D721Med (cell line): ENCODE results near the gene KMT5C.

ENCODE experiments used
- DNase-seq: peaks from one replicate; pipeline ENCODE4 v3.0.0; 2011; ENCODE audit warnings: low spot score; ENCODE audit not compliant: insufficient read length
- FAIRE-seq: peaks from 2 replicates; lab custom pipeline; 2011; peaks lifted over from hg19 to GRCh38; lab: Jason Lieb, UNC
- CTCF ChIP-seq: IDR thresholded peaks from 2 replicates; pipeline ENCODE4 v1.5.1; 2012; ENCODE audit warnings: mild to moderate bottlenecking, control low read depth; ENCODE audit not compliant: insufficient read depth; ENCODE audit errors: missing control alignments

KMT5C gene

DNA sequence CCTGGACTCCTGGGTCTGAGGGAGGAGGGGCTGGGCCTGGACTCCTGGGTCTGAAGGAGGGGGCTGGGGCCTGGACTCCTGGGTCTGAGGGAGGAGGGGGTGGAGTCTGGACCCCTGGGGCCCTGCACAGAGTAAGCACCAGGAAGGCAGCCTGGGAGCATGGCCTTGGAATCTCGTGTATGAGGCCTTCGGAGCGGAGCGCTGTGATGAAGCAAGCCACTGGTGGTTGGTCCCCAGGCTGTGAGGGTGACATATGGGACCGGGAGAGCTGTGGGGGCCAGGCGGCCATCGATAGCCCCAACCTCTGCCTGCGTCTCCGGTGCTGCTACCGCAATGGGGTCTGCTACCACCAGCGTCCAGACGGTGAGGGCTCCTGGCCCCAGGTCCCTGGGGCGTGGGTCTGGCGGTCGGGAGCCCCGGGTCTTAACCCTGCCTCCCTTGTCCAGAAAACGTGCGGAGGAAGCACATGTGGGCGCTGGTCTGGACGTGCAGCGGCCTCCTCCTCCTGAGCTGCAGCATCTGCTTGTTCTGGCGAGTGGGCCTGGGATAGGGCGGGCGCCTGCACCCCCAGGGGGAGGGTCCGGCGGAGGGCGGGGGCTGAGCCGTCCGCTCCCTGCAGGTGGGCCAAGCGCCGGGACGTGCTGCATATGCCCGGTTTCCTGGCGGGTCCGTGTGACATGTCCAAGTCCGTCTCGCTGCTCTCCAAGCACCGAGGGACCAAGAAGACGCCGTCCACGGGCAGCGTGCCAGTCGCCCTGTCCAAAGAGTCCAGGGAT, 37.9 kb downstream of the KMT5C start:
- FAIRE-seq (no peak), DNase-seq (no peak)
- TF ChIP-seq CTCF: no peak

- TF ChIP-seq CTCF: no peak
- DNase-seq (no peak), FAIRE-seq (no peak)
Measured at GRCh38 chr19:55379174-55379573, 39.5 kb downstream of the KMT5C start.

DNA sequence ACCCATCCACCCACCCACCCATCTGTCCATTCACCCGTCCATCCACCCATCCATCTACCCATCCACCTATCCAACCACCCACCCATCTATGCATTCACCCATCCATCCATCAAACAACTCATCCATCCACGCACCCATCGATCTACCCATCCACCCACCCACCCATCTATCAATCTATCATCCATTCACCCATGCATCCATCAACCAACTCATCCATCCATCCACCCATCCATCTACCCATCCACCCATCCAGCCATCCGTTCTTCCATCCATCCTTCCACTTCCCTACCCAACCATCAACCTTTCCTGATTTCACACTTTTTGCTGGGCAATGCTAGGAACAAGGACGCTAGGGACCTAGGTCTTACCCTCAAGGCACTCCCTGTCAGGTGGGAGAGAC, 42.3 kb downstream of the KMT5C start:
- TF ChIP-seq CTCF: no peak
- DNase-seq: no peak
- no peak for FAIRE-seq

DNA sequence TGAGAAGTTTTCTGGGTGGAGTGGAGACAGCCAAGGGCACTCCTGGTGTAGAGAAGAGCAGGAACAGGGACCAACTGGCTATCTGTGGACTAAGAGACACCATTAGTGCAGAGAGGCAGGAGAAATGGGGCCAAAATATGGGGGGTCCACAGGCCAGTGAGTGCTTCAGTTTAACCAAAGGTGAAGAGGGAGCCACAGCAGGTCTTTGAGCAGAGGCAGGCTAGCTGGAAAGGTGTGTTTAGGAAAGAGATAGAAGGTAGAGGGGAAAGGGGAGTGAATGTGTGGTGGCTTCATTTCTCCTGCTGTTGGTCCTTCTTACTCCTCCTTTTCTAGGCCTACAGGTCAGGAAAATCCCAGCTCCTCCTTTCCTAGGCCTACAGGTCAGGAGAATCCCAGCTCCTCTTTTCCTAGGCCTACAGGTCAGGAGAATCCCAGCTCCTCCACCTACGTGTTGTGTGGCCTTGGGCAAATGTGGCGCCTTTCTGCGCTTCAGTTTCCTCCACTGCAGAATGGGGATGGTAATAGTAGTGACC, 42.9 kb downstream of the KMT5C start:
- TF ChIP-seq CTCF: no peak
- no peak for DNase-seq
- no peak for FAIRE-seq

- no peak for TF ChIP-seq CTCF
- DNase-seq: no peak
- FAIRE-seq: no peak
Measured at GRCh38 chr19:55383279-55384130, 43.8 kb downstream of the KMT5C start.

DNA sequence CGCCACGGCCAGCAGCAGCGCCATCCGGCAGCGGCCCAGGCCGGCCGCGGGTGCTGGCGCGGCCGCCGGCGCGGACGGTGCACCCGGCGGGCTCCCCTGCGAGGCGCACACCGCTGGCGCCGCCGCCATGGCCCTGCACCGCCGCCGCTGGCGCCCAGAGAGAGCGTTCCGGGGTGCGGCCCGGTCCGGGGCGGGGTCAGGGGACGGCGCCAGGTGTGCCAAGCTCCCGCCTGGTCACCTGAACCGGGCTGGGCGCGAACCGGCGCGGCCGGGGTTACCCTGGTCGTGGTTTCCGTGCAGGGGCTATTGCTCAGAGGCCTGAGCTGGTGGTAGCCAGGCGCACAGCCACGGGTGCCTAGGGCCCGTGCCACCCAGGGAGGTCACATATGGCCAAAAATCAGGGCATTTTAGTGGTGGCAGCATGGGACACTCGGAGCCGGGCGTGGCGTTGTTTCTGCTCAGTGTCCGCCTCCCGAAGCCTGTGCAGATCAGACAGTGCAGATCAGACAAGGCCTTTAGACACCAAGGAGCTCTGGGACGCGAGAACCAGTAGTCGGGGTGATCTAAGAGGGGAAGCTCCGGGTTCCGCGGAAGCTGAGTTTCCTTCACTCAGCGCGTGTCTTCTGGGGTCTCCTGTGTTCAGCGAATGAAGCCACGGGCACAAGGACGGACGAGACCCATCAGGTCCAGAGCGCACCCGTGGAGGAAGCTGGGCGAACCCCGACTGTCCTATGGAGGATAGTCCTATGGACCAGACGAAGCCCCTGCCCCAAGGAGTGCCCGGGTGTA, 44.6 kb downstream of the KMT5C start, which contains the start of gene TMEM238:
TSS of gene TMEM238 (minus strand) at position 162 of the 789 bp plus-strand sequence. CDS start at position 129, 33 bp downstream.
- DNase-seq (no peak), FAIRE-seq (no peak)
- no peak for TF ChIP-seq CTCF
